ENCODE data around the gene THBS2.
"Not testable (repeated sequence)": the region's sequence is repeated elsewhere in the genome, so short reads cannot be mapped to it uniquely, and the experiment has no call there.

THBS2 gene

DNA sequence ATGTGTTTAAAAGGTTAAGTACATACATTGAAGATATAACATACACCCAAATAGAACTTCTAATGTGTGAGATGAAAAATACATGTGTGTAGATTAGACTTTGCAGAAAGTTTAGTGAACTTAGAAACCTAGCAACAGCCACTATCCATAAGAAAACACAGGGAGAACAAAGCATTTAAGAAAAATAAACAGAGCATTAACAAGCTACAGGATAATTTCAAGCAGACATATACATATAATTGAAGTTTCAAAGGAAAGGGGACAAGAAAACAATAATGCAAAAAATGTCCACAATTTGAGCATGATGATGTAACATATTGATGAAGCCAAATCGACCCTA lies 18.2 kb upstream of the THBS2 start:
- DNase-seq (ENCODE audit: low read depth): no peak
- H3K4me3 ChIP-seq (ENCODE audit: low read depth, low read length): no peak overlapping the region
- TF ChIP-seq POLR2A (IDR thresholded peaks at IDR 0.05; ENCODE audit: extremely low read depth, insufficient read length): no peak
- no peak for TF ChIP-seq MAX (IDR thresholded peaks at IDR 0.05; ENCODE audit: low read depth, low read length)
- TF ChIP-seq MYC (IDR thresholded peaks at IDR 0.05; ENCODE audit: low read depth, low read length): no peak
- TF ChIP-seq CTCF (IDR thresholded peaks at IDR 0.05; ENCODE audit: low read depth, low read length): no peak

DNA sequence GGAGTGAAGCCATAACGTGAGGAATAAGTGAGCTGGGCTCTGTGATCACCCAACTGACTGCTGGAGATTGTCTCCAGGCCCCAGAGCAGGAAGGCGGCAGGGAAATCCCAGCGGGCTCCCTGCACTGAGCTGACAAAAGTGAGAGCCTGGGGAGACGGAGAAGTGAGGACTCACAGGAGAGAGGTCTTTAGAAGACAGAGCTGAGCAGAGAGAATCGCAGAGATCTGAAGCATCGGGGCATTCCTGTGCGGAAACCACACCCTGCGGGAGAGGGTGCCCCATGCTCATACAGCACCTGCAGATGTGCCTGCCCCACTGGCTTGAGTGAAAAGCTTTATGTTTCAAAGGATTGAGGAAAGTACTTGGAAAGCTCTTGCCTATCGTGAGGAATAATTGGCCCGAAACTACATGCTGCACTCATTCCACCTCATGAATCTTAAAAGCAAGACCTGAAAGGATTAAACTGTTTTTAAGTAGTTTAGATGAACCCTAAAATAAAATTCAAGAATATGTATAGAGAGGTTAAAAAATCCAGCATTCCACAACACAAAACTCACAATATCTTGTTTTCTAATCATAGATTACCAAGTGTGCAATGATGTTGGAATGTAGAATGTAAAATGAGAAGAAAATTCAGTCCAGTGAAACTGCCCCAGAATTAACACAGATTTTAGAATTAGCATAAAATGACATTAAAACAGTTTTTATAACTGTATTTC lies 17.7 kb upstream of the THBS2 start:
- no peak for DNase-seq (ENCODE audit: low read depth)
- TF ChIP-seq MAX (IDR thresholded peaks at IDR 0.05; ENCODE audit: low read depth, low read length) (no peak), MYC (IDR thresholded peaks at IDR 0.05; ENCODE audit: low read depth, low read length) (no peak), CTCF (IDR thresholded peaks at IDR 0.05; ENCODE audit: low read depth, low read length) (no peak), POLR2A (IDR thresholded peaks at IDR 0.05; ENCODE audit: extremely low read depth, insufficient read length) (no peak)

DNA sequence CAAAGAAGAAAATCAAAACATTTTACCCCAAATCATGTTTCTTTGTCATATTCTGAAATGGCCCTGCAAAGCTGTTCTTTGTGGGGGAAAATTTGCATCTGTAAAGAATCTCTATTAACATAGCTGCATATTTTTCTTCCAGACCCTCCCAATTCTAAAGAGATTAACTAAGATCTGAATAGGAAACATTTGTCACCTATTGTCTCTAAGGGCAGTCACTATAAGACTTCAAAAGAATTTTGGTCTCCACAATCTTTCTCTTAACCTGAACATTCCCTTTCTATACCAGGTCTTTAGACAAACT lies 16.4 kb upstream of the THBS2 start:
- H3K4me3 ChIP-seq (ENCODE audit: low read depth, low read length); DNase-seq (ENCODE audit: low read depth): not testable (repeated sequence)

More for the DNA sequence above, 17.7 kb upstream of the THBS2 start:
- H3K4me3 ChIP-seq (ENCODE audit: low read depth, low read length): no peak overlapping the region

DNA sequence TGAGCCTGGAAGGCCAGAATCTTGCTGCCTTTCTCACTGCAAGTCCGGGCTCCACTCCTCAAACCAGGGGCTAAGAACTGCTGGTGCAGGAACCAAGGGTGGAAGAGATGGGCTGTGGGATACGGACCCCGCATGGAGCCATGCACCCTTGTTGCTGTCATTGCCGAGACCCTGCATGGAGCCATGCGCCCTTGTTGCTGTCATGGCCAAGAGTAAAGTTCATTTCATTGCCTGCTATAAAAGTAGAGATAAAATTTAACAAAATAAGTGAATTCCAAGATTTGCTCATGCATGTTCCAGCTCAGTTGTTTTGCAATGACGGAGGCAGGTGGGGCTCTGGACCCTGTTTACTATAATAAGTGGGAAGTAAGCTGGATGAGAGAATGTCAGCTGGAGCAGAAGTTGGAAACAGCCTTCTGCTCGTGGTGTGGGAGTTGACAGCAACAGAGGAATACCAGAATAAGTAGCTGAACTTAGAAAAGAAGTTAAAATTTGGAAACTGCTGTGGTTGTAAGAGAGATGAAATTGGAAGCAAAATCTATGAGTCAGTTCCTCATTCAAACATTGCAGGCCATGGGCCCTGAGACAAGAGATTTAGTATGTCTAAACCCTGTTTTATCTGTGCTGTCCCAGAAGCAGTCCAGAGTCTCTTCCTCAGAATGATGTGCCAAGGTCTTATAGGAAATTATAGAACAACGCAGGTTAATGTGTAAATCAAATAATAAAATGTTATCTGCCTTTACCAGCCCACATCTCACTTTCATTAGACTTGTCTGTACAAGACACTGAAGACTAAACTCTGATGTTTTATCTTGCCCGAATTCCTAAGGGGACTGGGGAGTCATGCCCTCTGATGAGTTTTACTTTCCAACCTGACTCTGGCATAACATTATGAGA lies 15.8 kb upstream of the THBS2 start:
- H3K4me3 ChIP-seq (ENCODE audit: low read depth, low read length): no peak overlapping the region
- peak; percentile 65 for DNase-seq (ENCODE audit: low read depth)
- TF ChIP-seq POLR2A (IDR thresholded peaks at IDR 0.05; ENCODE audit: extremely low read depth, insufficient read length) (no peak), MYC (IDR thresholded peaks at IDR 0.05; ENCODE audit: low read depth, low read length) (no peak), MAX (IDR thresholded peaks at IDR 0.05; ENCODE audit: low read depth, low read length) (no peak), CTCF (IDR thresholded peaks at IDR 0.05; ENCODE audit: low read depth, low read length) (no peak)

DNA sequence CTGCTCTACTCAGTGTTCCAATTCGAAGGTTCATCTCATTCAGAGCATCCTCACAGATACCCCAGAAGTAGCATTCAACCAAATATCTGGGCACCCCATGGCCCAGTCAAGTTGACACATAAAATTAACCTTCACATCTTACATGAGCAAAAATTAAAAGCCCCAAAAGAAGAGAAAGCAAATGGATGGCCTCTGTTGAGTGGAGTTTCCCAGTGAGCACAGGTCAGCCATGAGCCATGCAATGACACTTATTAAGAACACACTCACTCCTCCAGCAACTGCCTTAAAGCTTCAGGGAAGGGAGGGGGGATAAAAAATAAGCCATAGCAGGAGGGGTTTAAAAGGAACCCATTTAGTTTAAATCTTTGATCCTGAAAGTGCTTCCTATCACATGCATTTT lies 14.6 kb upstream of the THBS2 start:
- TF ChIP-seq MAX (IDR thresholded peaks at IDR 0.05; ENCODE audit: low read depth, low read length) (no peak), POLR2A (IDR thresholded peaks at IDR 0.05; ENCODE audit: extremely low read depth, insufficient read length) (no peak), MYC (IDR thresholded peaks at IDR 0.05; ENCODE audit: low read depth, low read length) (no peak), CTCF (IDR thresholded peaks at IDR 0.05; ENCODE audit: low read depth, low read length) (no peak)
- DNase-seq (ENCODE audit: low read depth): no peak
- no peak overlapping the region for H3K4me3 ChIP-seq (ENCODE audit: low read depth, low read length)

- TF ChIP-seq CTCF (IDR thresholded peaks at IDR 0.05; ENCODE audit: low read depth, low read length) (no peak), POLR2A (IDR thresholded peaks at IDR 0.05; ENCODE audit: extremely low read depth, insufficient read length) (no peak), MAX (IDR thresholded peaks at IDR 0.05; ENCODE audit: low read depth, low read length) (no peak)
- H3K4me3 ChIP-seq (ENCODE audit: low read depth, low read length): no peak overlapping the region
- DNase-seq (ENCODE audit: low read depth): no peak
Measured at GRCh38 chr6:169266746-169267591, 13.3 kb upstream of the THBS2 start.

All from NB4 (cell line).